ENCODE results near the gene CLCN3. TPM values are rescaled to one million over a fixed set of nuclear protein-coding genes. Genes with fewer than 3 reads are reported as not detected.
"Not testable (repeated sequence)": the region's sequence is repeated elsewhere in the genome, so short reads cannot be mapped to it uniquely, and the experiment has no call there.

Gene CLCN3
- total RNA-seq (2014; rRNA removed; shearing (Covaris generic)), result 16.5 and 21.8 TPM in 2 replicates
- polyA plus RNA-seq (2015; cell fraction: cytosol; rRNA removed), result 23.9 and 32.7 TPM in 2 replicates
- polyA plus RNA-seq (2015; cell fraction: nucleus; rRNA removed), result 34.8 and 37.4 TPM in 2 replicates

GRCh38 chr4:169619958-169620879 lies at the start of gene CLCN3:
Gene CLCN3 (plus strand): TSS chr4:169620578. CDS start chr4:169635929, 15,351 bp downstream.
- peak; percentile 98 for DNase-seq (ENCODE audit: low read depth)

- DNase-seq (ENCODE audit: low read depth), result not testable (repeated sequence)
Measured at GRCh38 chr4:169571012-169571411, 49.4 kb upstream of the CLCN3 start.

- no peak for DNase-seq (ENCODE audit: low read depth)
Measured at GRCh38 chr4:169571435-169571834, 48.9 kb upstream of the CLCN3 start.

- DNase-seq (ENCODE audit: low read depth), result no peak
Measured at GRCh38 chr4:169573889-169574288, 46.5 kb upstream of the CLCN3 start.

- DNase-seq (ENCODE audit: low read depth), result no peak
Measured at GRCh38 chr4:169582203-169582602, 38.2 kb upstream of the CLCN3 start.

GRCh38 chr4:169582706-169583105 lies 37.7 kb upstream of the CLCN3 start:
- DNase-seq (ENCODE audit: low read depth), result peak; percentile 24

- DNase-seq (ENCODE audit: low read depth), result no peak
Measured at GRCh38 chr4:169583563-169583962, 36.8 kb upstream of the CLCN3 start.

- DNase-seq (ENCODE audit: low read depth), result no peak
Measured at GRCh38 chr4:169593050-169593560, 27.3 kb upstream of the CLCN3 start.

GRCh38 chr4:169594560-169595195 lies 25.7 kb upstream of the CLCN3 start:
- DNase-seq (ENCODE audit: low read depth), result no peak

GRCh38 chr4:169601016-169601771 lies 19.2 kb upstream of the CLCN3 start:
- no peak for DNase-seq (ENCODE audit: low read depth)

- no peak for DNase-seq (ENCODE audit: low read depth)
Measured at GRCh38 chr4:169603312-169603711, 17.1 kb upstream of the CLCN3 start.

- DNase-seq (ENCODE audit: low read depth), result peak; percentile 81
Measured at GRCh38 chr4:169604131-169604900, 16.1 kb upstream of the CLCN3 start.

GRCh38 chr4:169604903-169605331 lies 15.5 kb upstream of the CLCN3 start:
- DNase-seq (ENCODE audit: low read depth), result no peak

GRCh38 chr4:169611157-169611556 lies 9.2 kb upstream of the CLCN3 start:
- DNase-seq (ENCODE audit: low read depth), result no peak

- peak; percentile 87 for DNase-seq (ENCODE audit: low read depth)
Measured at GRCh38 chr4:169611991-169612870, 8.1 kb upstream of the CLCN3 start, which contains the start of gene NEK1. Gene NEK1 (minus strand): TSS chr4:169612583. CDS start chr4:169602630, 9,953 bp downstream.

GRCh38 chr4:169612871-169613859 lies 7.2 kb upstream of the CLCN3 start:
- DNase-seq (ENCODE audit: low read depth), result peak; percentile 78

GRCh38 chr4:169615467-169616106 lies 4.8 kb upstream of the CLCN3 start:
- DNase-seq (ENCODE audit: low read depth), result peak; percentile 60

- no peak for DNase-seq (ENCODE audit: low read depth)
Measured at GRCh38 chr4:169616846-169617245, 3.5 kb upstream of the CLCN3 start.

Data from HT1080 (cell line).